IMR-90 (cell line): ENCODE data around the gene SSR2. TPM values are rescaled to one million over a fixed set of nuclear protein-coding genes. Genes with fewer than 3 reads are reported as not detected.

ENCODE experiments used
- ATAC-seq: fragments of 200-7000 bp; cut with Tn5 transposase; 2 replicates; pipeline ENCODE4 v1.9.1; 2020; ENCODE audit warnings: low read depth, mild to moderate bottlenecking, moderate library complexity
- BruUV-seq: library from RNA; stranded (reverse); fragments of 400-500 nt; replicated peaks from 2 replicates; lab custom pipeline; 2021; lab: Mats Ljungman, UMichigan
- CTCF ChIA-PET: fragments of 300-600 bp; formaldehyde crosslinking; extraction: SDS; loops from one replicate; lab custom pipeline; 2021; ENCODE audit warnings: antibody characterized with exemption; lab: Yijun Ruan, JAX
- POLR2A ChIA-PET: fragments of 300-600 bp; sonication (Branson Sonifier 250); formaldehyde crosslinking; loops from one replicate; lab custom pipeline; 2022; ENCODE audit warnings: antibody characterized with exemption; ENCODE audit not compliant: unreplicated experiment; lab: Charles Lee
- DNase-seq: peaks from one replicate; pipeline ENCODE4 v3.0.0; 2013
- H2AFZ ChIP-seq: replicated peaks from 2 replicates; pipeline ENCODE3; 2013; ENCODE audit warnings: low read length, mild to moderate bottlenecking; ENCODE audit not compliant: poor library complexity
- H2AK5ac ChIP-seq: 2 replicates; pipeline ENCODE4 v1.6.1; 2013; ENCODE audit warnings: low read depth, low read length, inconsistent platforms
- H2AK9ac ChIP-seq: replicated peaks from 2 replicates; pipeline ENCODE3; 2013; ENCODE audit warnings: mild to moderate bottlenecking, low read depth, low read length, moderate library complexity; ENCODE audit not compliant: poor library complexity
- H2BK120ac ChIP-seq: 2 replicates; pipeline ENCODE4 v1.6.1; 2013; ENCODE audit warnings: low read depth, low read length, inconsistent platforms
- H2BK15ac ChIP-seq: 3 replicates; pipeline ENCODE4 v1.6.1; 2013; ENCODE audit warnings: low read depth, low read length, inconsistent platforms
- H2BK20ac ChIP-seq: 2 replicates; pipeline ENCODE4 v1.6.1; 2013; ENCODE audit warnings: low read depth, mild to moderate bottlenecking, inconsistent platforms, low read length, moderate library complexity
- H2BK5ac ChIP-seq: 2 replicates; pipeline ENCODE4 v1.6.1; 2013; ENCODE audit warnings: mild to moderate bottlenecking, low read depth, low read length, inconsistent platforms; ENCODE audit not compliant: poor library complexity, severe bottlenecking
- H3K14ac ChIP-seq: replicated peaks from 2 replicates; pipeline ENCODE4 v1.6.1; 2013; ENCODE audit warnings: low read depth, low read length, inconsistent platforms
- H3K18ac ChIP-seq: 2 replicates; pipeline ENCODE4 v1.6.1; 2013; ENCODE audit warnings: low read depth, low read length, control low read depth
- H3K23ac ChIP-seq: 2 replicates; pipeline ENCODE4 v1.6.1; 2013; ENCODE audit warnings: low read depth, low read length, inconsistent platforms
- H3K27ac ChIP-seq: 2 replicates; pipeline ENCODE4 v1.5.1; 2013; ENCODE audit warnings: mild to moderate bottlenecking, control low read depth, low read length; ENCODE audit not compliant: insufficient read depth
- H3K27me3 ChIP-seq: 2 replicates; pipeline ENCODE4 v1.6.1; 2013; ENCODE audit warnings: low read length; ENCODE audit not compliant: control insufficient read depth, insufficient read depth
- H3K36me3 ChIP-seq: 2 replicates; pipeline ENCODE4 v1.6.1; 2013; ENCODE audit warnings: low read length, mixed read lengths; ENCODE audit not compliant: control insufficient read depth, insufficient read depth
- H3K4ac ChIP-seq: 2 replicates; pipeline ENCODE4 v1.6.1; 2013; ENCODE audit warnings: low read depth, low read length, inconsistent platforms
- H3K4me1 ChIP-seq: 2 replicates; pipeline ENCODE4 v1.6.1; 2013; ENCODE audit warnings: low read length, mixed read lengths; ENCODE audit not compliant: control insufficient read depth, insufficient read depth
- H3K4me2 ChIP-seq: 2 replicates; pipeline ENCODE4 v1.6.1; 2013; ENCODE audit warnings: low read depth, mild to moderate bottlenecking, control low read depth, low read length, moderate library complexity
- H3K4me3 ChIP-seq: 2 replicates; pipeline ENCODE4 v1.5.1; 2013; ENCODE audit warnings: low read depth, mild to moderate bottlenecking, control low read depth, low read length, moderate library complexity; ENCODE audit not compliant: insufficient read depth
- H3K56ac ChIP-seq: 2 replicates; pipeline ENCODE4 v1.6.1; 2013; ENCODE audit warnings: low read length, inconsistent platforms; ENCODE audit not compliant: insufficient read depth; ENCODE audit errors: extremely low read depth
- H3K79me1 ChIP-seq, 2 experiments: 2 replicates each; pipeline ENCODE4 v1.6.1; 2013; ENCODE audit warnings: low read length in 2 of 2, inconsistent platforms in 1 of 2, low read depth in 1 of 2
- H3K9ac ChIP-seq: 2 replicates; pipeline ENCODE4 v1.6.1; 2013; ENCODE audit warnings: low read depth, low read length, control low read depth
- H3K9me1 ChIP-seq: 2 replicates; pipeline ENCODE4 v1.6.1; 2013; ENCODE audit warnings: low read length, inconsistent platforms; ENCODE audit not compliant: insufficient read depth
- H3K9me3 ChIP-seq: 2 replicates; pipeline ENCODE4 v1.6.1; 2013; ENCODE audit warnings: low read length; ENCODE audit not compliant: control insufficient read depth, insufficient read depth
- H4K20me1 ChIP-seq: 2 replicates; pipeline ENCODE4 v1.6.1; 2013; ENCODE audit warnings: low read length, inconsistent platforms; ENCODE audit not compliant: insufficient read depth
- H4K5ac ChIP-seq: 2 replicates; pipeline ENCODE4 v1.6.1; 2013; ENCODE audit warnings: mild to moderate bottlenecking, low read depth, low read length, control low read depth
- H4K8ac ChIP-seq, 2 experiments: 2 replicates each; pipeline ENCODE4 v1.6.1; 2013; ENCODE audit warnings: low read depth in 2 of 2, low read length in 2 of 2, control low read depth in 1 of 2, inconsistent platforms in 1 of 2
- H4K91ac ChIP-seq: 2 replicates; pipeline ENCODE4 v1.6.1; 2013; ENCODE audit warnings: low read depth, low read length, inconsistent platforms; ENCODE audit not compliant: insufficient read depth
- BHLHE40 ChIP-seq: fragments of 150-350 bp; IDR thresholded peaks from 2 replicates; pipeline ENCODE4 v1.6.1; 2016; ENCODE audit warnings: mild to moderate bottlenecking, low read depth, low read length
- CEBPB ChIP-seq: IDR thresholded peaks from 2 replicates; pipeline ENCODE4 v1.6.1; 2012; ENCODE audit warnings: low read depth, low read length, improper control_type of control experiment
- CHD1 ChIP-seq: IDR thresholded peaks from 2 replicates; pipeline ENCODE4 v1.6.1; 2012; ENCODE audit warnings: low read depth, low read length, improper control_type of control experiment
- FOS ChIP-seq: fragments of 150-350 bp; IDR thresholded peaks from 2 replicates; pipeline ENCODE4 v1.6.1; 2016; ENCODE audit warnings: low read depth, low read length
- MAFK ChIP-seq: IDR thresholded peaks from 2 replicates; pipeline ENCODE4 v1.6.1; 2012; ENCODE audit warnings: low read depth, low read length, improper control_type of control experiment
- MAZ ChIP-seq: IDR thresholded peaks from 2 replicates; pipeline ENCODE4 v1.6.1; 2012; ENCODE audit warnings: low read depth, mild to moderate bottlenecking, low read length, improper control_type of control experiment, moderate library complexity, borderline replicate concordance
- MXI1 ChIP-seq: IDR thresholded peaks from 2 replicates; pipeline ENCODE4 v1.6.1; 2012; ENCODE audit warnings: low read depth, mild to moderate bottlenecking, low read length, moderate library complexity, borderline replicate concordance
- NFE2L2 ChIP-seq: fragments of 150-350 bp; IDR thresholded peaks from 2 replicates; pipeline ENCODE4 v1.6.1; 2016; ENCODE audit warnings: low read depth, mild to moderate bottlenecking, low read length
- POLR2A ChIP-seq: IDR thresholded peaks from 2 replicates; pipeline ENCODE4 v1.6.1; 2012; ENCODE audit warnings: mild to moderate bottlenecking, low read depth, low read length
- RAD21 ChIP-seq: IDR thresholded peaks from 2 replicates; pipeline ENCODE4 v1.6.1; 2012; ENCODE audit warnings: low read length, improper control_type of control experiment
- RCOR1 ChIP-seq: IDR thresholded peaks from 2 replicates; pipeline ENCODE4 v1.6.1; 2012; ENCODE audit warnings: mild to moderate bottlenecking, low read length, improper control_type of control experiment; ENCODE audit not compliant: insufficient replicate concordance
- RFX5 ChIP-seq: IDR thresholded peaks from 2 replicates; pipeline ENCODE4 v1.8.0; 2012; ENCODE audit warnings: low read depth, mild to moderate bottlenecking, low read length, moderate library complexity
- SMC3 ChIP-seq: fragments of 150-350 bp; IDR thresholded peaks from 2 replicates; pipeline ENCODE4 v1.6.1; 2016; ENCODE audit warnings: low read depth, mild to moderate bottlenecking, antibody characterized with exemption, low read length, moderate library complexity
- WGBS, 2 experiments: methylation state at CpG; one replicate each; pipeline versions ENCODE4 v1.1.5 to v1.1.7; 2013; ENCODE audit warnings: missing lambda C conversion rate in 2 of 2; ENCODE audit not compliant: insufficient read length in 1 of 2; ENCODE audit errors: extremely low coverage in 2 of 2; 5-methylcytosine and 5-hydroxymethylcytosine counted together
- dilution Hi-C: fragments of 300-500 bp; cut with HindIII; formaldehyde crosslinking; loops from one replicate; pipeline ENCODE4 v1.14.3; 2018; ENCODE audit warnings: low sequenced_read_pairs; ENCODE audit not compliant: unreplicated experiment
- in situ Hi-C: fragments of 300-500 bp; cut with MboI; formaldehyde crosslinking; loops from 3 replicates; pipeline ENCODE4 v1.14.3; 2019; ENCODE audit warnings: low sequenced_read_pairs, inconsistent platforms, mixed read lengths
- intact Hi-C: fragments of 100-400 bp; cut with micrococcal nuclease; formaldehyde crosslinking; loops from 2 replicates; pipeline ENCODE4 v1.10.0; 2022
- polyA plus RNA-seq, 3 experiments: library from polyadenylated mRNA; depleted of rRNA; stranded (reverse); fragments of >200 nt; gene quantifications; 2 replicates each; pipeline ENCODE4 v1.2.3, GENCODE V29; 2012; ENCODE audit warnings: low replicate concordance in 1 of 3
- total RNA-seq: library from RNA; depleted of rRNA; stranded (reverse); fragments of >200 nt; gene quantifications from 2 replicates; pipeline ENCODE4 v1.2.3, GENCODE V29; 2012
- TF ChIP-seq, protein P1 (sequence below): fragments of 150-350 bp; IDR thresholded peaks from 2 replicates; pipeline ENCODE4 v1.6.1; 2016; ENCODE audit warnings: low read depth, mild to moderate bottlenecking, low read length, moderate library complexity, borderline replicate concordance
- TF ChIP-seq, protein P2 (sequence below): fragments of 150-350 bp; IDR thresholded peaks from 2 replicates; pipeline ENCODE4 v1.6.1; 2017; ENCODE audit warnings: mild to moderate bottlenecking, antibody characterized with exemption, low read length, low read depth
- TF ChIP-seq, protein P3 (sequence below): conservative IDR thresholded peaks from 2 replicates; pipeline ENCODE4 v1.5.1; 2012; ENCODE audit warnings: mild to moderate bottlenecking, low read depth, low read length, improper control_type of control experiment

SSR2 gene
- total and polyA plus RNA-seq, 2 of the 4 experiments (the other 2 are of a cell fraction), result 553 to 1,264 TPM

DNA sequence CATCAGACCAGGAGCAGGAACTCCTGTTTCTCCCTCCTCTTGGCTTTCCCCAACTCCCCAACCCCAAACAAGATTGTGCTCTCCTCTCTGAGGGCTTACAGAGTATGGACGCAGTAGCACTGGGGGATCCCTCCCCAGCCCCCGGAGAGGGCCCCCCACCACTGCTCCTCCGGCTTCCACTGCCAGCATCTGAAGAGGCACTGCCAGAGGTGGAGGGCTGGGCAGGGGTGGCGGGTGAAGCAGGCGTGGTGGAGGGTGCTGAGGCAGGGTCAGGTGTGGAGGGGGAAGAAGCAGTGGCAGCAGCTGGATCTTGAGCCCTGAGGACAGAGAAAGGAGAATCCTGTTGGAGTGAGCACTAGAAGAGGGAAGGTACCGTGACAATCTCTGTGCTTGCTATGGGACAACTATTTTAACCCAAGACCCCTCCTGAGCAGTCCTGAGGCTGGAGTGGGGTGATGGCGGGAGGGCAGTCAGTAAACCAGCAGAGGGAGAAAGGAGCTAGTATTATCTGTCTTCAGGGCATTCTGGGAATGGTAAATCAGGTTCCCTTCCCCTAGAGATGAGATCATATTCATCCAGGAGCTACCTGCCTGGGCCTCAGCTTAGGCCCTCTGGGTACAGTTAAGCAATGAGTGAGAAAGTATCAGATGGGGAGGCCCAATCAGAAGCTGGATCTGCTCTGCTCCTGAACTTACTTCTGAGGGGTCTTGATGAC lies 30.4 kb upstream of the SSR2 start:
- Histone ChIP-seq H3K36me3 (peaks cover 19% of the 10 kb centered on the region), H3K18ac (no peak overlapping the region), H2AK5ac (no peak overlapping the region), H3K9me1 (peaks cover 17% of the 10 kb centered on the region), H3K4me2 (no peak overlapping the region), H4K91ac (no peak overlapping the region), H3K27me3 (no peaks in the 10 kb centered on the region), H3K23ac (no peak overlapping the region), H3K4ac (no peak overlapping the region), H2BK120ac (no peak overlapping the region), H4K20me1 (0 out of 2 replicates have a peak, but pooled peaks cover 2% of the 10 kb centered on the region), H3K9me3 (no peaks in the 10 kb centered on the region), H2BK5ac (no peak overlapping the region), H2AK9ac (no peak overlapping the region), H3K79me1 (peaks cover 25 to 60% of the 10 kb centered on the region in 2 experiments), H3K27ac (no peak overlapping the region), H2BK15ac (no peak overlapping the region), H2AFZ (no peak overlapping the region), H4K8ac (no peak overlapping the region), H3K56ac (no peak overlapping the region), H3K4me1 (peaks cover 4% of the 10 kb centered on the region; the same call in 1 of the 2 replicates), H3K4me3 (no peak overlapping the region), H3K14ac (no peak overlapping the region), H3K9ac (no peak overlapping the region), H4K5ac (no peak overlapping the region), H2BK20ac (no peak overlapping the region)
- TF ChIP-seq, protein P1, sequence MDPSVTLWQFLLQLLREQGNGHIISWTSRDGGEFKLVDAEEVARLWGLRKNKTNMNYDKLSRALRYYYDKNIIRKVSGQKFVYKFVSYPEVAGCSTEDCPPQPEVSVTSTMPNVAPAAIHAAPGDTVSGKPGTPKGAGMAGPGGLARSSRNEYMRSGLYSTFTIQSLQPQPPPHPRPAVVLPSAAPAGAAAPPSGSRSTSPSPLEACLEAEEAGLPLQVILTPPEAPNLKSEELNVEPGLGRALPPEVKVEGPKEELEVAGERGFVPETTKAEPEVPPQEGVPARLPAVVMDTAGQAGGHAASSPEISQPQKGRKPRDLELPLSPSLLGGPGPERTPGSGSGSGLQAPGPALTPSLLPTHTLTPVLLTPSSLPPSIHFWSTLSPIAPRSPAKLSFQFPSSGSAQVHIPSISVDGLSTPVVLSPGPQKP, result no peak
- TF ChIP-seq BHLHE40 (no peak), MAFK (no peak), SMC3 (no peak), MAZ (no peak), RCOR1 (no peak), MXI1 (no peak), RAD21 (no peak), CHD1 (no peak), POLR2A (no peak), NFE2L2 (no peak), RFX5 (no peak), CEBPB (no peak), FOS (no peak)
- TF ChIP-seq, protein P2, sequence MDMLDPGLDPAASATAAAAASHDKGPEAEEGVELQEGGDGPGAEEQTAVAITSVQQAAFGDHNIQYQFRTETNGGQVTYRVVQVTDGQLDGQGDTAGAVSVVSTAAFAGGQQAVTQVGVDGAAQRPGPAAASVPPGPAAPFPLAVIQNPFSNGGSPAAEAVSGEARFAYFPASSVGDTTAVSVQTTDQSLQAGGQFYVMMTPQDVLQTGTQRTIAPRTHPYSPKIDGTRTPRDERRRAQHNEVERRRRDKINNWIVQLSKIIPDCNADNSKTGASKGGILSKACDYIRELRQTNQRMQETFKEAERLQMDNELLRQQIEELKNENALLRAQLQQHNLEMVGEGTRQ, result no peak
- TF ChIP-seq, protein P3, sequence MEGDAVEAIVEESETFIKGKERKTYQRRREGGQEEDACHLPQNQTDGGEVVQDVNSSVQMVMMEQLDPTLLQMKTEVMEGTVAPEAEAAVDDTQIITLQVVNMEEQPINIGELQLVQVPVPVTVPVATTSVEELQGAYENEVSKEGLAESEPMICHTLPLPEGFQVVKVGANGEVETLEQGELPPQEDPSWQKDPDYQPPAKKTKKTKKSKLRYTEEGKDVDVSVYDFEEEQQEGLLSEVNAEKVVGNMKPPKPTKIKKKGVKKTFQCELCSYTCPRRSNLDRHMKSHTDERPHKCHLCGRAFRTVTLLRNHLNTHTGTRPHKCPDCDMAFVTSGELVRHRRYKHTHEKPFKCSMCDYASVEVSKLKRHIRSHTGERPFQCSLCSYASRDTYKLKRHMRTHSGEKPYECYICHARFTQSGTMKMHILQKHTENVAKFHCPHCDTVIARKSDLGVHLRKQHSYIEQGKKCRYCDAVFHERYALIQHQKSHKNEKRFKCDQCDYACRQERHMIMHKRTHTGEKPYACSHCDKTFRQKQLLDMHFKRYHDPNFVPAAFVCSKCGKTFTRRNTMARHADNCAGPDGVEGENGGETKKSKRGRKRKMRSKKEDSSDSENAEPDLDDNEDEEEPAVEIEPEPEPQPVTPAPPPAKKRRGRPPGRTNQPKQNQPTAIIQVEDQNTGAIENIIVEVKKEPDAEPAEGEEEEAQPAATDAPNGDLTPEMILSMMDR, result no peak
- ChIA-PET POLR2A (no interaction called here), CTCF (no interaction called here)
- dilution Hi-C loops, result no loop called here
- in situ Hi-C loops, result no loop called here
- no peak for ATAC-seq
- no CpG with 5 or more reads among the region's 7 CpGs for WGBS, 2 experiments
- DNase-seq, result no peak
- BruUV-seq, result no TSS peak
- intact Hi-C loops, result no loop called here
